ENCODE measurements around the gene PCBP2.

PCBP2 gene

DNA sequence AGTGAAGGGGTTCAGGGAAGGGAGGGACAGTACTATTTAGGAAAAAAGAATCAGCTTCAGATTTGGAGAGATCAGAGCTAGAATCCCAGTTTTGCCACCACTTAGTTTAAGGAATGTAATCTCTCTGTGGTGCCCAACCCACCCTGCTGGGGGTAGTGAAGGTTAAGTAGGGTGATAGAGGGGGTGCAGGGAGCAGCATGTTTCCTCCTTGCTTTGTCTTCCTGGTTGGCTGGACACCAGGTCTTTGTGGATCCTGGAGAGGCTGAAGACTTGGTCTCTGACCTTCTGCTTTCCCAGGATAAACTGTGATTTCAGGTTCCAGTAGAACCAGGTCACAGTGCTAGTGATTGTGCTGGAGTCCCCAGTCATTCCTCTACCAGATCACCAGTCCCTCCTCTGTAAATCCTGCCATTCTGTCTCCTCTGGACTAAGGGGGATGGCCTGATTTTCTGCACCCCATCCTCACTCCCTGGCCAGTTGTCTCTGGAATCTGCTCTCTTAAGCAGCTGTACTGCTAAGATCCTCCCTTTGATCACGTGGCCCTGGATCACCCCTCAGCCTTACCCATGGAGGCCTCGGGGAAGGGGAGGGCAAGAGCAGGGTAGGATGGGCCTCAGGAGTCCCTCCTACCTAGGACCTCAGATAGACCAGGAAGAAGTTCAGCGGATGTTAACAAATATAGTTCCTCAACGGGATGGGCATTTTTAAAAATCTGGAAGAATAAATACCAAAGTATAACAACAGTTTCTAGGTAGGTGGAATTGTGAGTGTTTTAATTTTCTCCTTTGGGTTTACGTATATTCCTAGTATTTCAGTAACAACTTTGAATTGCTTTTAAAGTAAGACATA lies 44.2 kb downstream of the PCBP2 start:
- no peak for DNase-seq

DNA sequence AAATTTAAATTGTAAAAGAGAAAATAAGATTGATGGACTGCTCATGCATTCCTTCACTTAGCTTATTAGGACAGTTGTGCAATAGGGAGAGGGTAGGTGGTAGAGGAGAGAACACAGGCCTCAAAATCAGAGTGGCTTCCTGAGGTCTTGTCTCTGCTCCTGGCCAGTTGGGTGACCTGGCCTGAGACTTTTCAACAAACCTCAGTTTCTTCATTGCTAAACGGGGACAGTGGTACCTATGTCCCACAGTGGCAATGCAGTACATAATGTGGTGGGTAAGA lies 44.8 kb downstream of the PCBP2 start:
- DNase-seq, result no peak

GRCh38 chr12:53497461-53497860 lies 45.6 kb downstream of the PCBP2 start:
- DNase-seq, result no peak

- DNase-seq, result no peak
Observed at GRCh38 chr12:53498235-53498630, 46.3 kb downstream of the PCBP2 start.

DNA sequence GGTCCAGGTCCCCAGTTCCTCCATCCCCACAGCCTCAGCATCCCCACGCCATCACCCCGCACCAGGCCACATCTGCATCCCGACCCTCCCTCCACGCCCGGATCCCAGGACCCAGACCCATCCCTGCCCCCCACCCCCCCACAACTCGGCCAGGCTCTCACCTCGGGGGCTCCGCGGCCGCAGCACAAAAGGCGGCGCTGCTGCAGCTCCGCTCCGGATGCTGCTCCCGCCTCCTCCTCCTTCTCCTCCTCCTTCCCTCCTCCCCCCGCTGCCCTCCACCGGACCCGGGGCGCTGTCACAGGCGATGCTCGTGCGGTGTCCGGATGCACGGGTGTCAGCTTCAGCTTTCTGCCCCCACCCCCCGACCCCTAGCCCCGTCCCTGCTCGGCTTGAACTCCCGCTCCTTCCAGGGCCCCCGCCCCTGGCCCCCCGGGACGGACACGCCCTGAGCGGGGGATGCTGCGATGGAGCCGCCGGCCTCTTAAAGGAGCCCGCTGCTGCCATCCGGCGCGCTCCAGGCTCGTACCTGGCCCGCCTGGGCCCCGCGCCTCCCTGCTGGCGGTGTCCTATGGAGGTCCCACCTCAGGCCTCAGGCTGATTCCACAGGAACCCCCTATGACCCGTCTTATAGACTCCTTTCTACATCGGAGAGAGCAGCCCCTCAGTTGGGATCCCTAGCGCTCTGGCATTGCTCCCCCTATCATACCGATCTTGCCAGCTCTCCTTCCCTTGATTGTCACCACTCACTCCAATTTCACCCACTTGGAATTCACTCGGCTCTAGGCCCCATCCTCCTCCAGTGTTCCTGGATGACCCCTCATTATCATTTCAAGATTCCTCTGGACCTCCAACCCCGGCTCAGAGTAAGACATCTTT lies 47.6 kb downstream of the PCBP2 start, which contains the start of gene MAP3K12:
Gene MAP3K12 (minus strand): TSS at position 193 of the 876 bp plus-strand sequence. CDS start 12,067 bp downstream, outside the sequence.
- no peak for DNase-seq

DNA sequence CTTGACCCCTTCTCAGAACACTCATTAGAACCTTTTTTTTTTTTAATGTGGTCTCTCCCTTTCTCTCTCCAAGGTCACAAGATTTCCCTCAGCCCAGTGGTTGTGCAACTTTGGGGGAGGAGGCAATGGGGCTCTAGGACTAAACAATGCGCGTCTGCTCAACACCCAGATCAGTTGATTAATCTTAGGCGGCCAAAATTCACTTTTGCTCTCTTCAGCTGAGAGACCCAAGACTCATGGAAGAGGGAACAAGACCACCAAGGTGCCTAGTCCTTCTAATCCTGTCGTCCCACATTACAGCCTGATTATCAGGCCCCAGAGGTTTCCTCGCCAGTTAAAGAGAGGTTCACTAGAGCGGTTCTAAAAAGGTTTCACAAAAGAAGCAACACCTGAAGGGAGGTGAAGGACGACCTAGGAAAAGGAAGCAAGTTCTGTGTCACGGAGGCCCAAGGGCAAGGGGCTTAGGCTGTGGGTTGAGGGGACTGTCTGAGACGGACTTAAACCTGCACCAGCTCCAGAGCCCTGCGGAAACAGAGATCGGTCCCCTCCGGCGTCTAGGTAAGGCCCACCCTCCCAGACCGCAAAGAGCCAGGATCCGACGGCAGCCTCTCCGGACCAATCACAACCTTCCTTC lies 48.4 kb downstream of the PCBP2 start:
- DNase-seq, result no peak

DNA sequence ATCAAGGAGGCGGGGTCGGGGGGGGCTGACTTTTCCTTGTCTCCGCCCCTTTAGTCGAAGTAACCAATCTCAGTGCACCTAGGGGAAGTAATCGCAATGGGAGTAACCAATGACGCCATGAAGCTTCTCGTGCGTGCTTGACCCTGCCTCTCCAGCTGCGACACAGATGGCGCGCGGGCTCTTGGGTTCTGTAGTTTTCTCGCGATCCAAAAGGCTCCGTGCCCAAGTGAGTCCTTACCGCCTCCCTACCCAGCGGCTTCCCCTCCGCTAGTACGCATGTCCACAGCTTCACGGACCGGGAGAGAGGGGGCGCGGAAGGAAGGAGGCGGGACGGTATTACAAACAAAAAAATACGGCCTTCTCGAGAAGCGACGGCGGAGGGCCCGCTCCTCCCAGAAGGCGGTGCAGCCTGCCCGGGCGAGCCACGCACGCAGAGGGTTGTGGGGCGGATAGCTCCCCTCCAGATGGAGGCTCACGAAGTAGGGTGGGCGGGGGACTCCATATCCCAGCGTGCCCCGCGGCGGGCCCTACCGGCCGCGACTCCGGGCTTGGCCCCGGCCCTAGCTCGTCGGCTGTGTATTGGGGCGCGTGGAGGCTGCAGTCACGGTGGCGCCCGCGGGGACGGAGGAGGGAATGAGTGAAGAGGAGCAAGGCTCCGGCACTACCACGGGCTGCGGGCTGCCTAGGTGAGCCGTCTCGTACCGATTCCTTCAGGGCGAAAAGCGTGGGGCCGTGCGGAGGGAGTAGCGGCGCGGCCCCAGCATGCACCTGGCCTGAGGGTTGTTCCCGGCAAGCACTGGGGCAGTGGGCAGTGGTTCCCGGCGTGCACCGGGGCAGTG lies 49.1 kb downstream of the PCBP2 start, which contains the start of gene TARBP2:
Gene TARBP2 (plus strand): TSS at position 508 of the 839 bp plus-strand sequence. CDS start 126 bp downstream, at position 634.
- peak; percentile 96 for DNase-seq

- no peak for DNase-seq
Observed at GRCh38 chr12:53501615-53502181, 49.8 kb downstream of the PCBP2 start.

DNA sequence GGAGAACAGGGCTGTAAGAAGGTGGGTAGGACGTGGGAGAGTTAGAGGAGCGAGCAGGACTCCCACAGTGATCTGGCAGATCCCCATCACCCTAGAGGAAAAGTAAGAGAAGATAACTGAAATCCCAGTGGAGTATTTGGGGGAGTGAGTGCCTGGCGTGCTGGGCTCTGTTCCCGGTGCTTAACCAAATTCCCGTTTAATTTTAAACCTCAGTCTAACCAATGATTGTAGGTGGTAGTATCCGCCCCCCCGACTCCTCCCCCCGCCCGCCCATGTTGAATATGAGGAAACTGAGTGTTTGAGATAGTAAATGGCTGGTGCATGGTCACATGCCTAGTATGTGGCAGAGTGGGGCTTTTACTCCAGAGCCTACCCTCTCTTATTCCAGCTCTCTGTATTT lies 50.4 kb downstream of the PCBP2 start:
- no peak for DNase-seq

- no peak for DNase-seq
Observed at GRCh38 chr12:53502983-53503728, 51.3 kb downstream of the PCBP2 start.

- no peak for DNase-seq
Observed at GRCh38 chr12:53504004-53504920, 52.4 kb downstream of the PCBP2 start.

DNA sequence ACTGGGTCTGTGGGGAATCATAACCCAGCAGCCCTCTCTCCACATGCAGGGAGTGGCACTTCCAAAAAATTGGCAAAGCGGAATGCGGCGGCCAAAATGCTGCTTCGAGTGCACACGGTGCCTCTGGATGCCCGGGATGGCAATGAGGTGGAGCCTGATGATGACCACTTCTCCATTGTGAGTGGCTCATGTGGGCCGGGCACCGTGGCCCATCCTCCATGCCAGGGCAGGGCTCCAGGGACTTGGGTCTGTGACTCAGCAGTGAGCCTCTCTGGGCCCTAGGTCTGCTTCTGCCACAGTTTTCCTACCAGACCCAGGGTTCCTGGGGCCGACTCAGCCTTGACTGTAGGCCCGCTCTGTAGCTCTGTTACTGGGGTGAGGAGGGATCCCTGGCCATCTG lies 53.2 kb downstream of the PCBP2 start:
- DNase-seq, result no peak

DNA sequence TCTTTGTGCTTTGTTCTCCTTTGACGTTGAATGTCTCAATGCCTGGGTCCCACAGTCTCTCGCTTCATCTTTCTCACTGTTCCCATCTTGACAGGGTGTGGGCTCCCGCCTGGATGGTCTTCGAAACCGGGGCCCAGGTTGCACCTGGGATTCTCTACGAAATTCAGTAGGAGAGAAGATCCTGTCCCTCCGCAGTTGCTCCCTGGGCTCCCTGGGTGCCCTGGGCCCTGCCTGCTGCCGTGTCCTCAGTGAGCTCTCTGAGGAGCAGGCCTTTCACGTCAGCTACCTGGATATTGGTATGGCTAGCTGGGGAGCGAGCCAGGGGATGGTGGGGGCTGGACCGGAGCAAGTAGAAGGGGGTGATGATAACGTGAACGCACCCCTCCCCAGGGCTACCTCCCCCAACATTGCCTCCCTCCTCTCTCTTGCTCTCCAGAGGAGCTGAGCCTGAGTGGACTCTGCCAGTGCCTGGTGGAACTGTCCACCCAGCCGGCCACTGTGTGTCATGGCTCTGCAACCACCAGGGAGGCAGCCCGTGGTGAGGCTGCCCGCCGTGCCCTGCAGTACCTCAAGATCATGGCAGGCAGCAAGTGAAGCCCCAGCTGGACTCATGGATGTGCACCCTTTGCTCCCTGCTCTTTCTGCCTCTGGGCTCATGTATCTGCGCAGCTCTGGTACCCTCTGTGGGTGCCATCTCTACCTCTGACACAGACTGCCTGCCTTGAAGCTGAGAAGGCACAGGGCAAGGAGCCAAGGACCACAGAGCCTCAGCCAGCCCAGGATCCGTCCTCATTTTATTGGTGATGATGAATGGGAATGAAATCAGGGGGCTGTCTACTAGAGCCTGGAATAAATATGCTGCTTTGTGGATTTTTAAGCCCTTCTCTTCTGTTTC lies 53.9 kb downstream of the PCBP2 start:
- no peak for DNase-seq

DNA sequence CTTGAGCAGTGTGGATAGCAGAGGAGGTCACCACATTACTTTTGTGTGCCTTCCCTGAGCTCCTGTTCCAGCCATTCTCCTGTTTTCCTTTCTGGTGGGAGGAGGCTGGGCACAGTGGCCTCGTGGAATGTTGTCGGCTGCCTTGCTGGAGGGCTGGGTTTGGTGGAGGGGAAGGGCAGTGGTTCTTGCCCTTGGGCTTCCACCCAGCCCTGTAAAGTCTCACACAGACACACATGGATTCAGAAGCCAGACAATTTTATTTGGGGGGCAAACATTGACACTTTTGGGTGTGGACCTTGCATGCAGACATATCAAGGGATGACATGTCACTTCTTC lies 54.5 kb downstream of the PCBP2 start:
- DNase-seq, result no peak

DNA sequence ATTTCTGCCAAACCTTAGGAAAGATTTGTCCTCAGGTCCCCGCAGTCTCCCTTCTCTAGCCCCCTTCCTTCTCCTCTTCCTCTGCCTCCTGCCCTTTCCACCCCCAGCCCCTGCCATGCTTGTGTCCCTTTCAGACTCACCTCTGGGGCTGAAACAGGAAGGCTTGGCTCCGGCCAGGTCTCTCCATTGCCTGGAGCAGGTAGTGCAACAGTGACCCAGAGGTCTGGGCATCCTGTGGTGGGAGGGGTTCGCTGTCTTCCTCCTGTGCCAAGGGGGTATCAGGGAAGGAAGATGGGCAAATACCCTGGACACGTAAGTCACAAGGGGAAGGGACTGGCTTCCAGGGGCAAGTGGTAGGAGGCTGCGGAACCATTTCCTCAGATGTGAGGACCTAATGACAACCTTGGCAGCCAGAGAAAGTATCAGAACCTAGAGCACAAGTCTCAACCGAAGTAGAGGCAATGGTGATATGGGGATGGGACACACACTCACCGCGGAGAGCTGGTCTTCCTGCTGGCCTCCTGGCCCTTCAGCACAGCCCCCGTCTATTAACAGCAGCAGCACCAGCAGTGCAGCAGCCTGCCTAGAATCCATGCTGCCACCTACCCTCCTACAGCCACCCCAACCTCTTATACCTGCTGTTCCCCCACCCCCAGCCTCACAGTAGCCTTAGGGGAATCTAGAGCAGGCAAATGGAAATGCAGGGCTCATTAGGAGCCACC lies 55.1 kb downstream of the PCBP2 start, which contains the start of gene NPFF:
Gene NPFF (minus strand): TSS at position 604 of the 722 bp plus-strand sequence. CDS start 10 bp downstream, at position 594.
- DNase-seq, result no peak

DNA sequence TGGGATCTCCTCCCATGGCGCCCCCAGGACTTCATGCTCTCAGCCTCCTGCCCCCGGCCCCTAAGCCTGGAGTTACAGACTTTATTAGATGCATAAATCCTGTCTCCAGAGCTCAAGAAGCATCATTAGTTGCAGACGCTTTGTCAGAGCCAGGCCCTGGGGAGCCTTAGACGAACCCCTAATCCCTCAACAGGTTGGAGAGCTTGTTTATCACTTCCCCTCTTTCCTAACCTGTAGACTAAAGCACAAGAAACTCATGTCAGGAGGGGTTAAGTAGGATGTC lies 55.6 kb downstream of the PCBP2 start:
- no peak for DNase-seq

GRCh38 chr12:53508534-53509170 lies 56.8 kb downstream of the PCBP2 start:
- peak; percentile 72 for DNase-seq

DNA sequence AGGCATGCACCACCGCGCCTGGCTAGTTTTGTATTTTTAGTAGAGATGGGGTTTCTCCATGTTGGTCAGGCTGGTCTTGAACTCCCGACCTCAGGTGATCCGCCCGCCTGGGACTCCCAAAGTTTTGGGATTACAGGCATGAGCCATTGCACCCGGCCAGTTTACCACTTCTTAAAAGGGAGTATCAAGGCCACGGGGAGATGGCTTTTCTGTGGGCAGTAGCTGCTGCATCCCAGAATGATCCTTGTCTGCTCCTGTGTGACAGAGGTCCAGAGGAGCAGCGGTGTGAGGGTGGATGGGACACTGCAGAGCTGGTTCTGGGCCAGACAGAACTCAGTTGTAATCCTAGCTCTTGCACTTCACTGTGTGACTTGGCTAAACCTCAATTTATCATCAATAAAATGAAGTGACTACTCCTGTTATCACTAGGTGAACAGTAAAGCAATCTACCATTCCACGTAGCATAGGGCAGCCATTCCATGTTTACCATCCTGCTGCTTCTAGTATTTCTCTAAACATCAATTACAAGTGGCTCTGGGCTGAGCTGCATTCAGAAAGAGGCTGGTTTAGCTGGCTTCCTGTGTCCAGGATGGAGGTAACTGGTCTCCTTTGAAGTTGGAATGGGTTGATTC lies 58.4 kb downstream of the PCBP2 start:
- DNase-seq, result no peak

Data from activated CD4-positive, alpha-beta T cell treated with anti-CD3 and anti-CD28 coated beads for 1 hour (primary cell).